H1 (cell line): ENCODE results near the gene RCSD1. TPM values are rescaled to one million over a fixed set of nuclear protein-coding genes. Genes with fewer than 3 reads are reported as not detected.
A peak's percentile ranks its signal among the peaks of the same experiment; 100 is the strongest.

Experiments
- CTCF ChIA-PET: fragments of 300-600 bp; sonication (Branson Sonifier 250); formaldehyde crosslinking; loops from one replicate; lab custom pipeline; 2021; ENCODE audit not compliant: partially characterized antibody; lab: Charles Lee
- POLR2A ChIA-PET: fragments of 300-600 bp; sonication (Branson Sonifier 250); formaldehyde crosslinking; loops from one replicate; lab custom pipeline; 2021; ENCODE audit warnings: inconsistent platforms; ENCODE audit not compliant: partially characterized antibody; lab: Charles Lee
- DNase-seq, 2 experiments: peaks; one replicate each; pipeline versions ENCODE4 v3.0.0 to v3.0.0-alpha.2; 2010 to 2022; ENCODE audit warnings: low spot score in 2 of 2, low read depth in 1 of 2, mixed read lengths in 1 of 2
- FAIRE-seq: peaks from 2 replicates; lab custom pipeline; 2011; peaks lifted over from hg19 to GRCh38; lab: Jason Lieb, UNC
- H2AFZ ChIP-seq: 2 replicates; pipeline ENCODE4 v1.8.1; 2012; ENCODE audit warnings: low read length, inconsistent platforms
- H2AK5ac ChIP-seq: 2 replicates; pipeline ENCODE4 v1.6.1; 2013; ENCODE audit warnings: low read depth, low read length
- H2BK120ac ChIP-seq: replicated peaks from 2 replicates; pipeline ENCODE3; 2013; ENCODE audit warnings: low read depth, low read length, inconsistent platforms
- H2BK12ac ChIP-seq: 2 replicates; pipeline ENCODE4 v1.6.1; 2013; ENCODE audit warnings: low read depth, low read length
- H2BK15ac ChIP-seq: 2 replicates; pipeline ENCODE4 v1.6.1; 2013; ENCODE audit warnings: low read length
- H2BK20ac ChIP-seq: 2 replicates; pipeline ENCODE4 v1.6.1; 2013; ENCODE audit warnings: low read length
- H2BK5ac ChIP-seq: 2 replicates; pipeline ENCODE4 v1.6.1; 2013; ENCODE audit warnings: low read depth, low read length
- H3K14ac ChIP-seq: 2 replicates; pipeline ENCODE4 v1.6.1; 2013; ENCODE audit warnings: inconsistent platforms; ENCODE audit not compliant: insufficient read length
- H3K18ac ChIP-seq: 2 replicates; pipeline ENCODE4 v1.6.1; 2013; ENCODE audit warnings: low read length; ENCODE audit errors: extremely low read depth
- H3K23ac ChIP-seq: 2 replicates; pipeline ENCODE4 v1.6.1; 2013; ENCODE audit warnings: inconsistent platforms; ENCODE audit not compliant: insufficient read length
- H3K23me2 ChIP-seq: 2 replicates; pipeline ENCODE4 v1.6.1; 2013; ENCODE audit warnings: low read depth, low read length
- H3K27ac ChIP-seq: 2 replicates; pipeline ENCODE4 v1.6.1; 2011; ENCODE audit warnings: low read depth, low read length, inconsistent platforms
- H3K27me3 ChIP-seq, 4 experiments: replicated peaks in 1 of 4; 1 replicate in 1 of 4; 2 replicates in 3 of 4; pipeline versions ENCODE4 v1.6.1 to v1.8.1; 2011 to 2013; ENCODE audit warnings: low read length in 3 of 4, mild to moderate bottlenecking in 3 of 4, inconsistent platforms in 2 of 4, mixed read lengths in 2 of 4, moderate library complexity in 1 of 4; ENCODE audit not compliant: control insufficient read depth in 3 of 4, insufficient read depth in 3 of 4; ENCODE audit errors: extremely low read depth in 1 of 4
- H3K36me3 ChIP-seq, 4 experiments: 2 replicates each; pipeline versions ENCODE4 v1.6.1 to v1.8.1; 2011 to 2013; ENCODE audit warnings: mild to moderate bottlenecking in 4 of 4, low read length in 3 of 4, moderate library complexity in 2 of 4, control low read depth in 1 of 4, inconsistent platforms in 1 of 4; ENCODE audit not compliant: insufficient read depth in 4 of 4, control insufficient read depth in 2 of 4
- H3K4ac ChIP-seq: replicated peaks from 2 replicates; pipeline ENCODE3; 2013; ENCODE audit warnings: low read length, low read depth, mixed read lengths, inconsistent platforms; ENCODE audit not compliant: insufficient read length
- H3K4me1 ChIP-seq, 4 experiments: replicated peaks in 1 of 4; 1 replicate in 1 of 4; 2 replicates in 3 of 4; pipeline versions ENCODE4 v1.6.1 to v1.8.1; 2011 to 2013; ENCODE audit warnings: low read length in 3 of 4, inconsistent platforms in 2 of 4, mixed read lengths in 1 of 4; ENCODE audit not compliant: insufficient read depth in 4 of 4, control insufficient read depth in 3 of 4
- H3K4me2 ChIP-seq, 2 experiments: 2 replicates each; pipeline versions ENCODE4 v1.6.1 to v1.8.1; 2011 to 2013; ENCODE audit warnings: low read depth in 2 of 2, low read length in 2 of 2, control low read depth in 1 of 2, inconsistent platforms in 1 of 2, mild to moderate bottlenecking in 1 of 2; ENCODE audit not compliant: insufficient read depth in 1 of 2
- H3K4me3 ChIP-seq, 4 experiments: fragments of 200-600, 300-600 bp in 1 of 4; sonication (generic), shearing (Covaris generic), sonication (Bioruptor Twin) in 1 of 4; 2 replicates each; pipeline versions ENCODE4 v1.5.1 to v1.8.1; 2011 to 2016; ENCODE audit warnings: low read length in 4 of 4, low read depth in 3 of 4, control low read depth in 2 of 4, inconsistent platforms in 2 of 4, mild to moderate bottlenecking in 2 of 4, mixed read lengths in 1 of 4, moderate library complexity in 1 of 4; ENCODE audit not compliant: insufficient read depth in 2 of 4; ENCODE audit errors: extremely low read depth in 1 of 4
- H3K56ac ChIP-seq: replicated peaks from 2 replicates; pipeline ENCODE3; 2013; ENCODE audit warnings: low read depth, mild to moderate bottlenecking, mixed read lengths, low read length, inconsistent platforms; ENCODE audit not compliant: insufficient read length
- H3K79me1 ChIP-seq: 2 replicates; pipeline ENCODE4 v1.6.1; 2013; ENCODE audit warnings: low read depth, low read length, control low read depth
- H3K79me2 ChIP-seq, 2 experiments: 2 replicates each; pipeline versions ENCODE4 v1.6.1 to v1.8.1; 2012 to 2013; ENCODE audit warnings: low read length in 2 of 2, mild to moderate bottlenecking in 2 of 2, inconsistent platforms in 1 of 2; ENCODE audit not compliant: insufficient read depth in 2 of 2, control insufficient read depth in 1 of 2
- H3K9ac ChIP-seq, 4 experiments: replicated peaks in 1 of 4; 1 replicate in 1 of 4; 2 replicates in 3 of 4; pipeline versions ENCODE4 v1.6.1 to v1.8.1; 2011 to 2013; ENCODE audit warnings: low read depth in 3 of 4, low read length in 3 of 4, control low read depth in 2 of 4, mild to moderate bottlenecking in 2 of 4, moderate library complexity in 2 of 4, inconsistent platforms in 1 of 4; ENCODE audit errors: extremely low read depth in 1 of 4
- H3K9me3 ChIP-seq, 2 experiments: 2 replicates each; pipeline versions ENCODE4 v1.6.1 to v1.8.1; 2012 to 2013; ENCODE audit warnings: mild to moderate bottlenecking in 2 of 2, moderate library complexity in 2 of 2, control low read depth in 1 of 2, inconsistent platforms in 1 of 2, low read depth in 1 of 2, low read length in 1 of 2, mixed read lengths in 1 of 2; ENCODE audit not compliant: insufficient read depth in 2 of 2
- H4K20me1 ChIP-seq, 2 experiments: replicated peaks in 1 of 2; 2 replicates each; pipeline versions ENCODE3 to v1.8.1; 2011 to 2013; ENCODE audit warnings: inconsistent platforms in 2 of 2, low read length in 2 of 2, mild to moderate bottlenecking in 1 of 2; ENCODE audit not compliant: insufficient read depth in 2 of 2, control insufficient read depth in 1 of 2
- H4K5ac ChIP-seq: 2 replicates; pipeline ENCODE4 v1.6.1; 2013; ENCODE audit warnings: low read length, low read depth, mixed read lengths, inconsistent platforms; ENCODE audit not compliant: insufficient read length
- H4K8ac ChIP-seq: 2 replicates; pipeline ENCODE4 v1.8.0; 2013; ENCODE audit warnings: mild to moderate bottlenecking, moderate library complexity, low read length, inconsistent platforms; ENCODE audit not compliant: insufficient read depth; ENCODE audit errors: extremely low read depth
- H4K91ac ChIP-seq: replicated peaks from 2 replicates; pipeline ENCODE3; 2013; ENCODE audit warnings: low read length, mixed read lengths, inconsistent platforms; ENCODE audit not compliant: insufficient read length
- CTCF ChIP-seq, 3 experiments: IDR thresholded peaks; 1 replicate in 2 of 3; 2 replicates in 1 of 3; pipeline versions ENCODE4 v1.5.1 to v1.6.1; 2011; ENCODE audit warnings: low read length in 3 of 3, mild to moderate bottlenecking in 3 of 3, inconsistent platforms in 2 of 3, low read depth in 1 of 3, moderate library complexity in 1 of 3; ENCODE audit not compliant: insufficient read depth in 1 of 3; ENCODE audit errors: control extremely low read depth in 1 of 3
- NRF1 ChIP-seq: IDR thresholded peaks from 2 replicates; pipeline ENCODE4 v1.6.1; 2011; ENCODE audit warnings: mild to moderate bottlenecking, low read depth, low read length, improper control_type of control experiment
- POLR2A ChIP-seq, 2 experiments: IDR thresholded peaks; 1 replicate in 1 of 2; 2 replicates in 1 of 2; pipeline ENCODE4 v1.6.1; 2011; ENCODE audit warnings: low read depth in 2 of 2, low read length in 2 of 2, mild to moderate bottlenecking in 2 of 2; ENCODE audit errors: control extremely low read depth in 1 of 2
- RAD21 ChIP-seq, 2 experiments: IDR thresholded peaks in 1 of 2; conservative IDR thresholded peaks in 1 of 2; 2 replicates each; pipeline ENCODE4 v1.6.1; 2011; ENCODE audit warnings: low read depth in 2 of 2, low read length in 2 of 2, improper control_type of control experiment in 1 of 2, inconsistent platforms in 1 of 2, mild to moderate bottlenecking in 1 of 2, moderate library complexity in 1 of 2
- SRF ChIP-seq: IDR thresholded peaks from 2 replicates; pipeline ENCODE4 v1.6.1; 2011; ENCODE audit warnings: mild to moderate bottlenecking, low read depth, low read length, moderate library complexity
- WGBS, 2 experiments: shearing (Covaris generic) in 1 of 2; methylation state at CpG; one replicate each; pipeline versions ENCODE4 v1.1.6 to v1.1.7; 2013 to 2015; ENCODE audit warnings: low lambda C conversion rate in 2 of 2, mixed read lengths in 2 of 2, inconsistent platforms in 1 of 2, low coverage in 1 of 2, missing lambda C conversion rate in 1 of 2; ENCODE audit not compliant: insufficient replicate concordance in 2 of 2, insufficient coverage in 1 of 2, insufficient read length in 1 of 2; ENCODE audit errors: extremely low coverage in 1 of 2, missing lambda C conversion rate in 1 of 2; 5-methylcytosine and 5-hydroxymethylcytosine counted together
- polyA plus RNA-seq, 7 experiments: library from polyadenylated mRNA; depleted of rRNA in 3 of 7; stranded (reverse) in 5 of 7; unstranded in 2 of 7; fragments of >200 nt in 5 of 7; fragments of 200-250 nt in 2 of 7; gene quantifications; 1 replicate in 5 of 7; 2 replicates in 1 of 7; 4 replicates in 1 of 7; pipeline versions ENCODE4 v1.2.1 to v1.2.3, GENCODE V29; 2011 to 2013; ENCODE audit warnings: missing spikeins in 2 of 7, mixed read lengths in 2 of 7
- total RNA-seq: library from RNA; stranded (reverse); fragmentation: NEBNext Ultra II Directional; extraction: Animal tissue kit (Norgen Biotek cat#: 25700); gene quantifications from 2 replicates; pipeline ENCODE4 v1.2.1, GENCODE V29; 2021

The RCSD1 gene
- total and polyA plus RNA-seq, 2 of the 8 experiments (the other 6 are each of a cell fraction or from before 2014, with no cell fraction given): 0.47 to 0.69 TPM

GRCh38 chr1:167599957-167600581, 30.0 kb upstream of the RCSD1 start:
- Histone ChIP-seq H2BK15ac (no peak overlapping the region), H4K20me1 (no peaks in the 10 kb centered on the region), H3K18ac (no peak overlapping the region), H4K8ac (no peak overlapping the region), H3K79me2 (no peaks in the 10 kb centered on the region), H3K9ac (no peak overlapping the region), H3K27ac (no peak overlapping the region), H4K5ac (no peak overlapping the region), H3K4ac (no peak overlapping the region), H3K14ac (no peak overlapping the region), H4K91ac (no peak overlapping the region), H3K9me3 (no peaks in the 10 kb centered on the region), H3K23ac (no peak overlapping the region), H2AFZ (no peak overlapping the region), H3K23me2 (no peaks in the 10 kb centered on the region), H2BK5ac (no peak overlapping the region), H2BK12ac (no peak overlapping the region), H3K56ac (no peak overlapping the region), H3K79me1 (no peaks in the 10 kb centered on the region), H2AK5ac (no peak overlapping the region), H3K4me2 (no peak overlapping the region), H3K27me3 (no peaks in the 10 kb centered on the region), H3K36me3 (no peaks in the 10 kb centered on the region), H2BK20ac (no peak overlapping the region), H3K4me3 (no peak overlapping the region), H3K4me1 (peaks cover 0 to 5% (median 0%) of the 10 kb centered on the region in 4 experiments; a peak in 1 of 7 replicates), H2BK120ac (no peak overlapping the region)
- TF ChIP-seq CTCF (IDR thresholded peaks at IDR 0.05; ENCODE audit: control extremely low read depth in 1 of 3, insufficient read depth in 1 of 3, low read depth in 1 of 3, low read length in 3 of 3) (peak in 1 of 3 experiments; percentile 31; a peak in 1 of 4 replicates), NRF1 (no peak), SRF (no peak), POLR2A (IDR thresholded peaks at IDR 0.05; ENCODE audit: control extremely low read depth in 1 of 2, low read depth in 2 of 2, low read length in 2 of 2) (no peak), RAD21 (IDR thresholded peaks at IDR 0.05 in 1 of 2, conservative IDR thresholded peaks at IDR 0.05 in 1 of 2; ENCODE audit: low read depth in 2 of 2, low read length in 2 of 2) (peak; percentile 44 to 51; a peak in 3 of 4 replicates)
- FAIRE-seq (no peak), DNase-seq (no peak)
- CTCF ChIA-PET: interaction anchor here (0.7 to 2.2 kb wide), 16 partner anchors 9 to 356 kb away, joined by 3 to 33 read pairs (median 4); no protein-coding TSS in a partner anchor
- 81% methylated on average over 5 of the region's 5 CpGs; no CpG with 5 or more reads in 1 of the 2 experiments for WGBS, 2 experiments
- POLR2A ChIA-PET: no interaction called here
